ENCODE results near the gene SPDL1.

Gene SPDL1

DNA sequence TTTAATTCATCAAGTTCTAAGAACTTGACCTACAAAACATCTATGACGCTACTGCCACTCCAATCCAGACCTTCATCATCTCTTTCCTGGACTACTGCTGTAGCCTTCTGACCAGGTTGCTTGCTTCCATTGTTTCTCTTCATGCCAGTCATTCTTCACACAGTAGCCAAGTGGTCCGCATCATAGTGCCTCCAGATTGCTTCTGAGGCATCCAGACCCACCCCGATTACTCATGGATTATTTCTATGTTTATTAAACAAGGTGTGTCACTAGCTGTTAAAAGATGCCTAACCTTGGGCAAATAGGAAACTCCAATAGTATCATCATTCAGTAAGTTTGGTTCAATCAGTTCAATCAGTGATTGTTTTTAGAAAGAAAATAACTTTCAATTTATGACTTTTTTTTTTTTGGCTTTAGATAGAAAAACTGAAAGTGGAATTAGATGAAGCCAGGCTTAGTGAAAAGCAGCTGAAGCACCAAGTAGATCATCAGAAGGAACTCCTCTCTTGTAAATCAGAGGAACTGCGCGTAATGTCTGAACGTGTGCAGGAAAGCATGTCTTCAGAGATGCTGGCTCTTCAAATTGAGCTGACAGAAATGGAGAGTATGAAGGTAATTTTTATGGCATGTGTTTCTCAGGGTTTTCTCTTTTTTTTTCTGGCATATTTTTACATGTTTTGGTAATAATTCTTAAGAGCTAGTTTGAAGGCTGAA, 9.5 kb downstream of the SPDL1 start:
- TF ChIP-seq, protein P1, sequence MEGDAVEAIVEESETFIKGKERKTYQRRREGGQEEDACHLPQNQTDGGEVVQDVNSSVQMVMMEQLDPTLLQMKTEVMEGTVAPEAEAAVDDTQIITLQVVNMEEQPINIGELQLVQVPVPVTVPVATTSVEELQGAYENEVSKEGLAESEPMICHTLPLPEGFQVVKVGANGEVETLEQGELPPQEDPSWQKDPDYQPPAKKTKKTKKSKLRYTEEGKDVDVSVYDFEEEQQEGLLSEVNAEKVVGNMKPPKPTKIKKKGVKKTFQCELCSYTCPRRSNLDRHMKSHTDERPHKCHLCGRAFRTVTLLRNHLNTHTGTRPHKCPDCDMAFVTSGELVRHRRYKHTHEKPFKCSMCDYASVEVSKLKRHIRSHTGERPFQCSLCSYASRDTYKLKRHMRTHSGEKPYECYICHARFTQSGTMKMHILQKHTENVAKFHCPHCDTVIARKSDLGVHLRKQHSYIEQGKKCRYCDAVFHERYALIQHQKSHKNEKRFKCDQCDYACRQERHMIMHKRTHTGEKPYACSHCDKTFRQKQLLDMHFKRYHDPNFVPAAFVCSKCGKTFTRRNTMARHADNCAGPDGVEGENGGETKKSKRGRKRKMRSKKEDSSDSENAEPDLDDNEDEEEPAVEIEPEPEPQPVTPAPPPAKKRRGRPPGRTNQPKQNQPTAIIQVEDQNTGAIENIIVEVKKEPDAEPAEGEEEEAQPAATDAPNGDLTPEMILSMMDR (IDR thresholded peaks at IDR 0.05) = no peak

DNA sequence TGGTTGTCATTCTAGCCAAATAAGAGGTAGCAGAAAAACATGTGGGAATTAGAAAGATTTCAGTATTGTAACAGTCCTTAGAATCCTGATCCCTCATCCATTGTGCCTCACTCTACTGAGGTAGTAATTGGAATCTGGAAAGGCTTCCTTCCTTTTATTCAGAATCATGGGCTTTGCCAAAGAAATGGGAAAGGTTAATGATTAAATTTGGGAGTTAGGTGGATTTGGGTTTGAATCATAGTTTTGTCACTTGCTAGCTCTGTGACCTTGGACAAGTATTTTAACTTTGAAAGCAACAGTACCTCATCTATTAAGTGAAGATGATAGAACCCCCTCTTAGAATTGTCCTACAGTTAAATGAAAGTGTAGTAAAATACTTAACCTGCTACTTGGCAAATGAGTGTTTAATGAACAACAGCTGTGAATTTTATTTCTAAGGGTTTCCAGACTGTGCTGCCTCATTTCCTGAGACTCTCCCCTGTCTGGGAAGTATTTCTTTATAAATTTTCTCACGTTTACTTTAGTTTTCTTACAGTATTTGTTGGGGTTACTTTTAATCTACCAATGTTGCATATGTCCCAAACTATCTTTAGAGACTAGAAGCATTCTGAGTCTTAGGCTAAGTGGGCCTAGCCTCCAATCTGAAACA, 11.7 kb downstream of the SPDL1 start:
- TF ChIP-seq, protein P1 (IDR thresholded peaks at IDR 0.05) = no peak

DNA sequence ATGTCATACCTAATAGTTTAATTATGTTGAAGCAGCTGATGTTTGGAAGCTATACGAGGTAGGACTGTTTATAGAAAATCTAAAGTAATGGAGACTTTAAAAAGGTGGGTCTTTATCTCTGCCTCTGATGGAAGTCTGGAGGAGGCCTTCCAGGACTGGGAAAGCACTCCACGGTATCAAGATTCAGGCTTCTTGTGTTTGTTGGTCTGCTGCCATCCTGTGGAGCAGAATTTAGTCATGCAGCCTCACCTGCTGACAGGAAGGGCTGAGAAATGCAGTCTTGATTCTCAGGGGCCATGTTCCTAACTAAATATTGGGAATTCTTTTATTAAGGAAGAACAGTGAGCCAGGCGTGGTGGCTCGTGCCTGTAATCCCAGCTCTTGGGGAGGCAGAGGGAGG, 15.9 kb downstream of the SPDL1 start:
- TF ChIP-seq, protein P1 (IDR thresholded peaks at IDR 0.05) = no peak

DNA sequence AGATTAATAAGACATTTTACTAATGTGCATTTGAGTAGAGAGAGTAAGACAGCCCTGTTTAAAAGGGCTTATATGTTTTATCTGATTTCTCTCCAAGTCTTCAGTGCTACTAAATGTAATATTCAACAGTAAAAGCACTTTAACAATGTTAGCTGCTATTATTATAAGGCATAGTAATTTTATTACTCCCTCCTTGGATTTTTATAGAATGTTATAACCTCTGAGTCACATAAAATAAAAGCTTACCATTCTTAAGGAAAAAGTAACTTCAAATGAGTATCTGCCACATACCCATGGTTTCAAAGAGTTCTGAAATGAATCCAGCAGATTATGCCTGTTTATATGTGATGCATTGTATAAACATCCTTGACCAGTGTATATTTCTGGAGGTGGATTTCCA, 19.0 kb downstream of the SPDL1 start:
- TF ChIP-seq, protein P1 (IDR thresholded peaks at IDR 0.05) = no peak

DNA sequence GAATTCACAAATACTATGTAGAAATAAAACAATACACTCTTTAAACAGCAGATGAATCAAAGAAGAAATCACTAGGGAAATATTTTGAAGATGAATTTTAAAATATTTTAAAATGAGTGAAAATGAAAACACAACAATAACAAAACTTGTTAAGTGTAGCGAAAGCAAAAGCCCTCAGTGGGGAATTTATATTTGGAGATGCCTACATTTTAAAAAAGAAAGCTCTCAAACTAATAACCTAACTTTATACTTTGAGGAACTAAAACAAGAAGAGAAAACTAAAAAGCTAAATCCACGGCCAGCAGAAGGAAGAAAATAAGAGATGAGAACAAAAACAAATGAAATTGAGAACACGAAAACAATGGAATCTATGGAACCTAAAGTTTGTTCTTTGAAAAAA, 22.7 kb downstream of the SPDL1 start:
- TF ChIP-seq, protein P1 (IDR thresholded peaks at IDR 0.05) = no peak

DNA sequence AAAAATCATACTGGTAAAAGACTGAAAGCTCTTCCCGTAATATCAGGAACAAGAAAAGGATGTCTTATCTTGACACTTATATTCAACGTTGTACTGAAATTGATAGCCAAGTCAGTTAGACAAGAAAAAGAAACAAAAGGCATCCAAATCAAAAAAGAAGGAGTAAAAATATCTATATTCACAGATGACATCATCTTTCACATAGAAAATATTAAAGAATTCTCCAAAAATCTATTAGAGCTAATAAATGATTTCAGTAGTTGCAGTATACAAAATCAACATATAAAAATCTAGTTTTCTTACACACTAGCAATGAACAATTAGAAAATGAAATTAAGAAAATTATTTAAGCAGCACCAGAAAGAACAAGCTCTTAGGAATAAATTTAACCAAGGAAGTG, 24.3 kb downstream of the SPDL1 start:
- TF ChIP-seq, protein P1 (IDR thresholded peaks at IDR 0.05) = no peak

DNA sequence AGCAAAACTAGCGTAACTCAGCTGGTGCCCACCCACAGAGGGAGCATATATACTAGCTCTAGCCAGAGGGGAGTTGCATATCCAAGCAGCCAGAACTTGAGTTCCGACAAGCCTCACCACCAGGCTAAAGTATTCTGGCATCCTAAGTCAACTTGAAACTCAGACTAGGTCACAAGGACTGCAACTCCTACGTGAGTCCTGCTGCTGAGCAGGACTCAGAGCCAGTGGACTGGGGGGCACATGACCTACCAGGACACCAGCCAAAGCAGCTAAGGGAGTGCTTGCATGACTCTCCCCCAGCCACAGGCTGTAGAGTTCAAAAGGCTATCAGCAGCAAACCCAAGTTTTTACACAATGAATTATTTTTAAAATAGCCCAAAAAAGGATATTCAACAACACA, 26.1 kb downstream of the SPDL1 start:
- TF ChIP-seq, protein P1 (IDR thresholded peaks at IDR 0.05) = no peak

All from LNCAP (cell line).